Fibroblast of skin of scalp (primary cell): Measurements from ENCODE around the gene MED16.
"Not testable (repeated sequence)": the region's sequence is repeated elsewhere in the genome, so short reads cannot be mapped to it uniquely, and the experiment has no call there.

Experiments
- DNase-seq: peaks from one replicate; pipeline ENCODE4 v3.0.0-alpha.2; 2013

The MED16 gene

DNA sequence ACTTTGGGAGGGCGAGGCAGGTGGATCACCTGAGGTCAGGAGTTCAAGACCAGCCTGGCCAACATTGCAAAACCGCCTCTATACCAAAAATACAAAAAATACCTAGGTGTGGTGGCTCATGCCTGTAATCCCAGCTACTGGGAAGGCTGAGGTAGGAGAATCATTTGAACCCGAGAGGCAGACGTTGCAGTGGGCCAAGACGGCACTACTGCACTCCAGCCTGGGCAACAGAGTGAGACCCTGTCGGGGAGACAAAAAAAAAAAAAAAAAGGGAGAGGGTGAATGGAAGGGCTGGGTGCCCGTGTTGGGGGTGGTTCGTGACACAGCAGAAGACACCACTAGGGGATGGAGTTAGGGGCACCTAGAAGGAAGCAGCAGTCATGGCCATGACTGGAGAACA, 22.7 kb downstream of the MED16 start:
- DNase-seq, result no peak

GRCh38 chr19:869245-870177, 23.5 kb downstream of the MED16 start:
- DNase-seq, result peak; percentile 98

GRCh38 chr19:868458-869244, 24.3 kb downstream of the MED16 start:
- no peak for DNase-seq

DNA sequence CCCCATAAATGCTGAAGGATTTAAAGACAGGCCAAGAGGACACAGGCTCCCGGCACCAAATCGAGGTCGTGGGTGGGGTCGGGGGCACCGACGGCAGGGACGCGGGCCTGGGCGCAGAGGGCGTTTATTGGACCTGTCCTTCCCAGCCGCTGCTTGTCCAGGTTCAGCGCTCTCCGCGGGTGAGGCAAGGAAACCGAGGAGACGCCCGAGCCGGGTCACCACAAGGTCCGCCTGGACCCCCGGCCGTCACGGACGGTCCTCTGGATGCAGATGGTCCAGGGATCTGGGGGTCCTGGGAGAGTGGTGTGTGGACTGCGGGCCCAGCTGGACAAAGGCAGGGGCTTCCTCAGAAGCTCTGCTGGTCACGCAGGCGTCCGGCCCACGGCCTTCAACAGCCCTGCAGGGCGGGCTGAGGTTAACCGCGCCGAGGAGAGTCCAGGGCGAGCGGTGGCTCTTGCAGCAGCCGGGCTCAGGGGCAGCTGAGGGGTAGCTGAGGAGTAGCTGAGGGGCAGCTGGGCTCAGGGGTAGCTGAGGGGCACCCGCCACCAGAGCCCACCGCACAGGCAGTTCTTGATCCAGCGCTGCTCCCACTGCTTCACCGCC, 25.0 kb downstream of the MED16 start:
- DNase-seq, result no peak

DNA sequence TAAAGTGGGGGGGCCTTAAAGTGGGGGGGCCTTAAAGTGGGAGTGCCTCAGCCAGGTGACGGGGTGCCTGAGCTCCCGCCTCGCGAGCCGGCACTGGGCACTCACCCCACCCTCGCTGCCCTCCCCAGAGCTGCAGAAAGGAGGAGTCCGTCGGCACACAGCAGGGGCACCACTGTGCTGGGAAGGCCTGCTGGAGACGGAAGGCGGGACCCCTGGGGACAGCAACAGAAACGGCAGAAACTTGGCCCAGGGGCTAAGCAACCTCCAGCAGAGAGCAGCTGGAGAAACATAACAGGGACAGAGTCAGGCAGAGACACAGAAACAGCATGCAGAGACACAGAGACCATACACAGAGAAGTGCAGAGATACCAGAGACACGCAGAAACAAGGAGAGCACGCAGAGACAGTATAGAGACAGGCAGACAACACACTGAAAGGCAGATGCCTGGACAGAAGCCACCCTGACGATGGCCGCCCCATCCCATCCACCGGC, 25.6 kb downstream of the MED16 start:
- DNase-seq, result peak; percentile 74

- DNase-seq, result no peak
Measured at GRCh38 chr19:866769-867300, 26.2 kb downstream of the MED16 start.

- DNase-seq, result no peak
Measured at GRCh38 chr19:863315-863620, 29.7 kb downstream of the MED16 start.

GRCh38 chr19:862581-863314, 30.2 kb downstream of the MED16 start:
- DNase-seq, result peak; percentile 51

GRCh38 chr19:861756-862580, 31.0 kb downstream of the MED16 start:
- peak; percentile 38 for DNase-seq

DNA sequence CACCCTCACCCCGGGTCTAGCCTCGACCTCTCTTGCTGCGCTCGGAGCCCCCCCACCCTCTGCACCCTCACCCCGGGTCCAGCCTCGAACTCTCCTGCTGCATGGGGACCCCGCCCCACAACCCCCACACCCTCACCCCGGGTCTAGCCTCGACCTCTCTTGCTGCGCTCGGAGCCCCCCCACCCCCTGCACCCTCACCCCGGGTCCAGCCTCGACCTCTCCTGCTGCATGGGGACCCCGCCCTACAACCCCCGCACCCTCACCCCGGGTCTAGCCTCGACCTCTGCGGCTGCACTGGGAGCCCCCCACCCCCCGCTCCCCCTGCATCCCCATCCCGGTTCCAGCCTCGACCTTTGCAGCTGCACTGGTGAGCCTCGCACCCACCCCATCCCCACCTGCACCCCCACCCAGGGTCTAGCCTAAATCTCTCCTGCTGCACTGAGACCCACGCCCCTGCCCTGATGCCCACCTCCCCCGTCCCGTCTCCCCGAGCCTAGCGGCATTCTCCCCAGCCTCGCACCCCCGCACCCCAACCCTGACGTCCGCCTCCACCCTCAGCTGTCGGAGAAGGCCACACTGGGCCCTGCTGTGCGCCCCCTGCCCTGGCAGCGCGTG, 31.7 kb downstream of the MED16 start:
- no peak for DNase-seq

GRCh38 chr19:858868-859843, 33.8 kb downstream of the MED16 start, which contains the start of gene CFD:
CFD (plus strand) TSS chr19:859664; CDS start chr19:859690, 26 bp downstream.
- no peak for DNase-seq

DNA sequence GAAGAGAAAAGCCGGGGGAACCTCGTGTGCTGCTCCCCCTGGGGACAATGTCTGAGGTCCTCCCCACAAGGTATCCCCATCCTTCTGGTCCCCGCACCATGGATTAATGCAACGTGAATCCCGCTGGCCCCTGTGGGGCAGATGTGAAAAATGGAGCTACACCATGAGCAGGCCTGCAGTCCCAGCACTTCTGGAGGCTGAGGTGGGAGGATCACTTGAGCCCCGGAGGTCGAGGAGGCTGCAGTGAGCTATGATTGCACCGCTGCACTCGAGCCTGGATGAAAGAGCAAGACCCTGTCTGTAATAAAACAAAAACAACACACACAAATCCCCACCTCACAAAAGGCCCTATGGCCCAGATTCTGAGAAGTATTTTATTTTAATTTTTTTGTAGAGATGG, 34.7 kb downstream of the MED16 start:
- no peak for DNase-seq

- DNase-seq, result no peak
Measured at GRCh38 chr19:855566-856120, 37.3 kb downstream of the MED16 start.

DNA sequence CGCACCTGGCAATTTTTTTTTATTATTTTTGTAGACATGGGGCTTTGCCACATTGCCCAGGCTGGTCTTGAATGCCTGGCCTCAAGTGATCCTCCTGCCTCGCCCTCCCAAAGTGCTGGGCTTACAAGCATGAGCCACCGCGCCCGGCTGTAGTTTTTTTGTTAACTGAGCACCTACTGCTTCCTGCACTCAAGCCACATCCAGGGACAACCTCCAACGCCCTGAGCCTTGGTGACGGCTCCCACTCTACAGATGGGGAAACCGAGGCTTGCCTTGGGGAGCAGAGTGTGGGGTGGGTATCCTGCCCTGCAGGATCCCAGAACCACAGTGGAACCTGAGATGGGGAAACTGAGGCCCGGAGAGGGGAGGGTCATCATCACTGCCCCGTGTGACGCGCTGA, 37.8 kb downstream of the MED16 start:
- DNase-seq, result no peak

DNA sequence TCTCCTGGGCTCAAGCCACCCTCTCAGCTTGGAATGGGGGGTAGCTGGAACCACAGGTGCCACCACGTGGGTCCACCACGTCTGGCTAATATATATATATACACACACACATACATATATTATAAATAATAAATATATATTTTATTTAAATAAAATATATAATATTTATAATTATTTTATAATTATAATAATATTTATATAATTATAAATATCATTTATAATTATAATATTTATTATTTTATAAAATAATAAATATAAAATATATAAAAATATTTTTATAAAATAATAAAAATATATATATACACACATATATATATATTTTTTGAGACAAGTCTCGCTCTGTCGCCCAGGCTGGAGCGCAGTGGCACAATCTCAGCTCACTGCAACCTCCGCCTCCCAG, 38.4 kb downstream of the MED16 start:
- no peak for DNase-seq

DNA sequence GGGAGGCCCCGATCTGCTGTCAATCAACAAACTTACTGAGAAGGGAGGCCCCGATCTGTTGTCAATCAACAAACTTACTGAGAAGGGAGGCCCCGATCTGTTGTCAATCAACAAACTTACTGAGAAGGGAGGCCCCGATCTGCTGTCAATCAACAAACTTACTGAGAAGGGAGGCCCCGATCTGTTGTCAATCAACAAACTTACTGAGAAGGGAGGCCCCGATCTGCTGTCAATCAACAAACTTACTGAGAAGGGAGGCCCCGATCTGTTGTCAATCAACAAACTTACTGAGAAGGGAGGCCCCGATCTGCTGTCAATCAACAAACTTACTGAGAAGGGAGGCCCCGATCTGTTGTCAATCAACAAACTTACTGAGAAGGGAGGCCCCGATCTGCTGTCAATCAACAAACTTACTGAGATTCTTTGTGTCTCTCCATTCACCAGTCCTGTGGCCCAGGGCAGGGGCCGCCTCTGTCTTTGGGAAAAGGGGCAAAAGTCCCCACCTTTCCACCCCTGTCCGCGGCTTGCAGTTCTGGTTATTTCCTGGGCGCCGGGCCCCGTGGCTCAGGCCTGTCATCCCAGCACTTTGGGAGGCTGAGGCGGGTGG, 39.3 kb downstream of the MED16 start:
- not testable (repeated sequence) for DNase-seq

GRCh38 chr19:853014-853585, 39.9 kb downstream of the MED16 start:
- no peak for DNase-seq
